SKM-1 treated with dmso at 0.1 percent for 144 hours (cell line): Measurements from ENCODE around the gene IFI27L1.

Source experiments
- DNase-seq: peaks from one replicate; lab custom pipeline; 2025; ENCODE audit not compliant: unreplicated experiment; lab: John Stamatoyannopoulos, UW

The IFI27L1 gene

DNA sequence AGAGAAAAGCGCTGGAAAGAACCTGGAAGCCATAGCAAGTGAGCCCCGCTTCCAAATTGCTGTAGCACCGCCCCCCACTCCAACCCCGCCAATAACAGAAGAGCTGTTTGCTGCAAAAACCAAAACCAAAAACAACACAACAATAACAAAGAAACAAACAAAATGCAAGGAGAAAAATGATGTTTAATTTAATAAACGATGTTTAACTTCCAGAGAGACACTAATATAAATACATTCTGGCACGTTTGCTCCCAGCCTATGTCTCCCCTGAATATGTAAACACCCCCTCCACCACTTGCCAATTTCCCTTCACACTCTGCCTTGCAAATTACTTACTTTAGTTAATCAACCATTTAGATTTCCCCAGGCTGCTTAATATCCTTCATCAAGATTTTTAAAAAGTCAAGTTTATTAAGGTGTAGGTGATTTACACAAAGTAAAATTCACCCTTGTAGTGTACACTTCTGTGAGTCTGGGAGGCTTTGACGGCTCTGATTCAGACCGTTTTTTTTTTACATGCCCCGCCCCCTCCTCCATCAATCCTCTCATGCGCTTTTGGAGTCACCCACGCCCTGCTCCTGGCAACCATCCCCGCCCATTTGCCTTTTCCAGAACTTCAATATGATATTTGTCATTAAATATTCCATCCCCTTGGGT lies 48.8 kb downstream of the IFI27L1 start:
- no peak for DNase-seq

- peak; percentile 26 for DNase-seq
Observed at GRCh38 chr14:94132285-94132887, 51.3 kb downstream of the IFI27L1 start.

DNA sequence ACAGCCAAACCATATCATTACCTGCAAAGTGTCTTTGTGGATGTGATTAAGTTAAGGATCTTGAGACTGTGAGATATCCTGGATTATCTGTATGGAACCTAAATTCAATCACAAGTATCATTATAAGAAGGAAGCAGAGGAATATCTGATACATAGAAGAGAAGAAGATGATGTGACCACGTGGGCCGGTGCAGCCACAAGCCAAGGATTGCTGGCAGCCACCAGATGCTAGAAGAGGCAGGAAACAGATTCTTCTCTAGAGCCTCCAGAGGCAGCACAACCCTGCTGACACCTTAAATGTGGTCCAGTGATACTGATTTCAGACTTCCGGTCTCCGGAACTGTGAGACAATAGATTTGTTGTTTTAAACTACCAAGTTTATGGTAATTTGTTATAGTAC lies 54.4 kb downstream of the IFI27L1 start:
- DNase-seq, result no peak

- DNase-seq, result peak; percentile 30
Observed at GRCh38 chr14:94136575-94137331, 55.6 kb downstream of the IFI27L1 start.

DNA sequence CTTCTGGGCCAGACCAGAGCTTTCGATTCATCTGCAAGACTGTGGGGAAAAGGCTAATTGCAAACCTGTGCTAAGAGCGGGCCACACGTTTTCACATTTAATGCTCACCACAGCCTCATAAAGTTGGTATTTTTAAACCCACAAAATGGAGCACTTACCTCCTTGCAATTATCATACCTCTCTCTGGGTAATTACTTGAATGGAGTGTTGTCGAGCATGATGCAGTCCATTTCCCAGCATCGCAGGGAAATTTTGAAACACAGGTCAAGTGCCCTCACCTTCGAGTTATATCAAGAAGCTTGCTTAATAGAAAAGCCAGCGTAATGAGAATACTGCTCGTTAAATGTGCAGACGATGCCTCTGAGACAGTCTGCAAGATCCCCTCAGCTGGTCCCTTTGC lies 57.1 kb downstream of the IFI27L1 start:
- DNase-seq, result no peak

- no peak for DNase-seq
Observed at GRCh38 chr14:94139006-94139405, 57.9 kb downstream of the IFI27L1 start.

DNA sequence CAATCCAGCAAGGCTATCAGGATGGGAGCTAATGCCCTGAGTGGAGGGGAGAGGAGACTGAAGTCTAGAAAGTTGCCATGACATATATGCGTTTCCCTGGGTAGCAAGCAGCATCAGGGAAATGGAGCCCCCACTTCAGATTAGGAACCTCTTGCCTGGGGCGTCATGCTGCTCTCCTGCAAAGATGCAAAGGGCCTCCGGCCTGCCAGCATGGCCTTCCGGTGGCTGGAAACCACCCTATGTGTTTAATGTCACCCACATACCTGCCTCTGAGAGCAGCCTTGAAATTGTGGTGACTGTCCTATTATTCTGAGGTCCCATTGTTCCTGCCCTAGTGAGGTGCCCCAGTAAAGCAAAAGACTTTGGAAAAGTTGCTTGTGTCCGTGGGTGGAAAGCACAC lies 58.3 kb downstream of the IFI27L1 start:
- DNase-seq, result no peak

DNA sequence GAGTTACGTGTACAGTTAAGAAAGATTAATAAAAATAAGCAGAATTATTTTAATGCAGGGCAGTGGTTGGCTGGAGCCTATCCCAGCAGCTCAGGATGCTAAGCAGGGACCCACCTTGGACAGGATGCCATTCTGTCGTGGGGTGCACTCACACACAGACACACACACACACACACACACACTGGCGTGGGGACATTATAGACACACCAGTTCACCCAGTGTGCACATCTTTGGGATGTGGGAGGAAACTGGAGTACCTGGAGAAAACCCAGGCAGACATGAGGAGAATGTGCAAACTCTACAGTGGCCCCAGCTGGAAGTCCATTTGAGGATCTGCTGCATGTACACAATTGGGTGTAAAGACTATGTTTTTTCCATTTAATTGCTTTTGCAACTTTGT lies 61.1 kb downstream of the IFI27L1 start:
- no peak for DNase-seq

DNA sequence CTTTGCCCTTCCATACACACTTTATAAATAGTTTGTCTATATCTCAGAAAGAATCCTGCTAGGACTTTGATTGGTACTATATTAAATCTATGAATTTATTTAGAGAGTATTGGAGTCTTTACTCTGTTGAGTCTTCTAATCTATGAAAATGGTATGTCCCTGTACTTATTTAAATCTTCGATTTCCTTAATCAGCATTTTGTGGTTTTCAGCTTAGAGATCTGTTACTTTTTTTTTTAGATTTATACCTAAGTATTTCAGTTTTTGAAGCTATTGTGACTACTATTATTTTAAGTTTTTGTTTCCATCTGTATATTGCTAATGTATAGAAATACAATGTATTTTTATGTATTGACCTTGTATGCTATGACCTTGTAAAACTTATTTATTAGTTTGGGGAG lies 61.7 kb downstream of the IFI27L1 start:
- DNase-seq, result no peak

DNA sequence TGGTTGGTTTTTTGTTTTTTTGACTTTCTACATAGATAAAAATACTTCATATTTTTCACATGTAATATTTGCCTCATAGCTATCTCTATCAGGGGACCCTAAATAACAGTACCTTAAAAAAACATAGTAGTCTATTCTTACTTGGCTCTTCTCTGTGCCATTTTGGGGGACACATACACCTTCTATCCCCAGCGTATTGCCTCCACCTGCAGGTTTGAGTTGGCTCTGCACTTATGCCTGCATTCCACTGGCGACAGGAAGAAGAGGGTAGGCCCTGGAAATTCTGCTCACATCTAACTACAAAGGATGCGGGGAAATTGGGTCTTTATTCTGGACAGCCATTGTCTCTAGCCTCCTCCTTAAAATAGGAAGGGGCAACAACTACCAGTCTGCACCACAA lies 62.1 kb downstream of the IFI27L1 start:
- DNase-seq, result no peak

GRCh38 chr14:94143711-94144110 lies 62.6 kb downstream of the IFI27L1 start:
- no peak for DNase-seq

DNA sequence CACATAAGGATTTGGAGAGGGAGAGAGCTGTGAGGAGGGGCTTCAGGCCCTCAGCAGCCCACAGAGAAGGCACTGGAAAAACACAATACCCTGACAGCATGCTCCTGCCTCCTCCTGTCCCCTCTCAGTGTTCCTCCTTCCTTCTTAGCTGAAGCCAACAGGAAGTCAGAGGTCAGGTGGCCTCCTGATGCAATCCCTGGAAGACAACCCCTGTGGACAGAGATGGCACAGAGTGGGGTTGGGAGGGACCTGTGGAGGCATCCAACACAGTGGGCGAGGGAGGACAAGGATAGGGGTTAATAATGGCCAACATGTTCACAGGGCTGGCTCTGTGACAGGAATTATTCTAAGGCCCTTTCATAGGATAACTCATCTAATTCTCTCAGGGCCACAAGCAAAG lies 63.7 kb downstream of the IFI27L1 start:
- peak; percentile 12 for DNase-seq

DNA sequence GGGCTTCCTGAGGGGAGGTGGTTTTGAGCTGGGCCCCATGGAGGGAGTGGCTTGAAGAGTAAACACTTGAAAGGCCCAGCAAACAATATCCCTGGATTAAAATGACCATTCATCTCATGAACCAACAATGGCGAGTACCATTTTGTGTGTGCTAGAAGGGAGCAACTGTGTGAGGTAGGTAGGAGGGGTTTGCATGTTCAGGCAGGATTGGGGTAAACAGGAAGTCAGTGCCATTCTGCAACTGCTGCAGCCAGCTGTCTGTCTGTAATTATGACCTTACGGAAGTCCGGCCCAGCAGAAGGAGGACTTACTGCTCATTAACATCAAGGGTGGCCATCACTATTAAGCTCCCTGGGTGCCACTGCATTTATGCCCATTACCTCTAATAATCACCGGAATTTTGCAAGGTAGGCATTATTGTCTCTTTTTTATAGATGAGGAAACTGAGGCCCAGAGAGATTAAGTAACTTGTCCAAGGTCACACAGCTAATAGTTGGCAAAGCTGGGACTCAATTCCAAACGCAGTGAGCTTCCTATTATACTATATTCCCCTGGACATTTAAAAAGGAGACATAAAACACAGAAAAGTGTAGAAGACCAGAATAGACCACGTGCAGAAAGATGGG lies 64.9 kb downstream of the IFI27L1 start:
- DNase-seq, result no peak
